T follicular helper cell (primary cell): Measurements from ENCODE around the gene MB.
A peak's percentile ranks its signal among the peaks of the same experiment; 100 is the strongest.
"Not testable (repeated sequence)": the region's sequence is repeated elsewhere in the genome, so short reads cannot be mapped to it uniquely, and the experiment has no call there.

Source experiments
- DNase-seq: peaks from one replicate; pipeline ENCODE4 v3.0.0-alpha.2; 2020; ENCODE audit warnings: low read depth
- total RNA-seq, 2 experiments: gene quantifications; one replicate each; lab custom pipeline; 2026; lab: John Stamatoyannopoulos, UW

MB gene
- 0 to 0.56 reads per million in 2 experiments for total RNA-seq

DNA sequence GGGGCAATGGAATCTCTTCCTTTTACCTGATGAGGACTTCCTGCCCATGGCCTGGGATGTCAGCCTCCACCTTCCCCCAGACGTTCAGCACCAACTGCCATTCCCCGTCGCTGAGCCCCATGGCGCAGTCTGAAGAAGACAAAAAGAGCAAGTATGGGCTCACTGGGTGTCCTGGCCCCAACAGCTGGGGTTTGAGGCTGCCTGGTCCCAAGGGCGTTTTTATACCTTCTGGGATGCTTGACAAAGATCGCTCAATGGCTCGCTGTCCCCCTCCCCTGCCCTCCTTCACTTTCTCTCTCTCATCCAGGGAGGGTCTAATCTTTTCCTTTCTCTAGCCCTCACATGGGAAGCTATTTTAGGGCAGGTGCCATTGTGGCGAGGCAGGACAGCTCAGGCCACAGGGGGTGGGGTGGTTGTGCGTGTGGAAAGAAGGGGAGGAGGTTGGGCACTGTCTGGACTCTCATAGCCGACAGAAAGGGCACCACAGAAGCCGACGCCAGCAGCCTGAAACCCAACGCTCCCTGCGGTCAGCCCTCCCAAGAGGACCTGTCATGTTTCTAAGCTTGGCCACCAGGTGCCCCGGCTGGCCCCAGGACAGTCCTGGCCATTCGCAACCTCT lies at the start of gene MB:
Gene MB (minus strand): TSS at position 193 of the 619 bp plus-strand sequence. CDS start 72 bp downstream, at position 121.
- no peak for DNase-seq

- DNase-seq, result not testable (repeated sequence)
Observed at GRCh38 chr22:35666699-35667098, 49.6 kb upstream of the MB start.

GRCh38 chr22:35664955-35665587 lies 47.9 kb upstream of the MB start:
- no peak for DNase-seq

- DNase-seq, result no peak
Observed at GRCh38 chr22:35663371-35663770, 46.2 kb upstream of the MB start.

- no peak for DNase-seq
Observed at GRCh38 chr22:35662914-35663313, 45.8 kb upstream of the MB start.

DNA sequence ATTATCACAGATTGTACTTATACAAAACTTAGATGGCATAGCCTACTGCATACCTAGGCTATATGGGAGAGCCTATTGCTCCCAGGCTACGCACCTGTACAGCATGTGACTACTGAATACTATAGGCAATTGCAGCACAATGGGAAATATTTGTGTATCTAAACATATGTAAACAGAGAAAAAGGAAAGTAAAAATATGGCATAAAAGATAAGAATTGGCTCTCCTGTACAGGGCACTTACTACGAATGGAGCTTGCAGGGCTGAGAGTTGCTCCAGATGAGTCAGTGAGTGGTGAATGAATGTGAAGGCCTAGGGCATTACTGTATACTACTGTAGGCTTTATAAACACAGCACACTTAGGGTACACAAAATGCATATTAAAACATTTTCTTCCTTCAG lies 44.3 kb upstream of the MB start:
- no peak for DNase-seq

DNA sequence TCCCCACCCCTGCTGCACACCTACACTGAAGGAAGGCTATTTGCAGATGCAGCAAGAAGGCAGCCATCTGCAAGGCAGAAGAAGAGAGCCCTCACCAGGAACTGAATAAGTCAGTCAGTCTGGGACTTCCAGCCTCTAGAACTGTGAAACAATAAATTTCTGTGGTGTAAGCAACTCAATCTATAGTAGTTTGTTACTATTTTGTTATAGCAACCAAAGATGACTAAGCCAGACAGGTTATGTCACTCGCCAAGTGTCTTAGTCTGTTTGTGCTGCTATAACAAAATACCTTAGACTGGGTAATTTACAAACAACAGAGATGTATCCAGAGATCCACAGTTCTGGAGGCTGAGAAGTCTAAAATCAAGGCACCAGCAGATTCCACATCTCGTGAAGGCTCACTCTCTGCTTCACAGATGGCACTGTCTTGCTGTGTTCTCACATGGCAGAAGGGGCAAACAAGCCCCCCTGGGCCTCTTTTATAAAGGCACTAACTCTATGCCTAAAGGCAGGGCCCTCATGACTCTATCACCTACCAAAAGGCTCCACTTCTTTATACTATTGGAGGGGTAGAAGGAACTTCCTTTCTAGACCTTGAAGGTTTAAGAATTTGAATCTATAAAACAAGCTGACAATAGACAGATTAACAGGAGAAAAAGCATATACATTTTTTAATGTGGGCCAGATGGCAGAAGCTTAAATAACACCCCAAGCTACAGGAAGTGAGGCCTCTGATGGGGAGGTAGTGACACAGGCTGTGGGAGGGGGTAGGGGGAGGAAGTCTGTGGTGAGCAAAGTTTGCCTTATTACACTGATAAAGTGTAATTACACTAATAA lies 43.4 kb upstream of the MB start:
- peak; percentile 66 for DNase-seq

DNA sequence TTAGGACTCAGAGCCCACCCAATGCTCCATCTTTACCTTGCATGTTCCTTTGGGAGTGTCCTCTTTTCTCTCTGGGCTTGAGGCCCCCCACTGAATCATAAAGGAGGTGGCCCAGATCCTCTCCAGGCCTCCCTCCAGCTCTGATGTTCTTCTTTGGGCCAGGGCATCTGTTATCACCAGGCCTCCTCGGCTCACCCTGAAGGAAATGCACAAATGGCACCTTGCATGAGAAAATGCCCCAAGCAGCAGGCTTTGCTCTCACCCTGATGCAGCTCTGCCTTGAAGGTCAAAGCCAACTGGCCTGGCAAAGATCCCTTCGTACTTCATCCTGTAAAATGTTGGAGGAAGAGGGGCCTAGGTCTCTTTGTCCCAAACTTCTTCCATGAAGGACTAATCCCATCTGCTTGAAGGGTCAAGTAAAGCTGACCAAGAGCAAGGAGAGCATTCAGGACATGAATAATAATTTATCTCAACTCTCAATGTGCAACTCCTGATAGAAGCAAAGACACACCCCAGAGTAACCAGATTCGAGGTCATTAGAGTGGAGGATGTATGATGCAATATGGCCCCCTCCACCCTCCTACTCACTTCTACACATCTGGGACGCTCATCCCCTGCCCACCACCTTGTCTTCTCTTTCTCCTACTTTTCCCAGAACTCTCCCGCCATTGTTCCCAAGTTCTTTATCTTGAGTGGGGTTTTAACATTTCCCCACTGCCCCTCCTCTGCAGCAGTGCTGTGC lies 40.6 kb upstream of the MB start:
- no peak for DNase-seq

GRCh38 chr22:35656284-35656752 lies 39.2 kb upstream of the MB start:
- no peak for DNase-seq

DNA sequence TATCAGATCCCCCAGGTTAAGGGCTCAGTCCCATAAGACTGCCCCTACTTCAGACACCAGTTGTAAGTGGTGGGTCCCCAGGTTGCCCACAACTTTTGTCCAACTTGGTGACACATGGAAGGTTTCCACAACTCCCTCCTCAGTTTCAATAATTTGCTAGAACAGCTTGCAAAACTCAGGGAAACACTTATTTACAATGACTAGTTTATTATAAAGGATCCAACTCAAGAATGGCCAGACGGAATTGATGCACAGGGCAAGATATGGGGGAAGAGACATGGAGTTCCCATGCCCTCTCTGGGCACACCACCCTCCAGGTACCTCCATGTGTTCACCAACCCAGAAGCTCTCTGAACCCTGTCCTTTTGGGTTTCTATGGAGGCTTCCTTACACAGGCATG lies 36.7 kb upstream of the MB start:
- DNase-seq, result no peak

DNA sequence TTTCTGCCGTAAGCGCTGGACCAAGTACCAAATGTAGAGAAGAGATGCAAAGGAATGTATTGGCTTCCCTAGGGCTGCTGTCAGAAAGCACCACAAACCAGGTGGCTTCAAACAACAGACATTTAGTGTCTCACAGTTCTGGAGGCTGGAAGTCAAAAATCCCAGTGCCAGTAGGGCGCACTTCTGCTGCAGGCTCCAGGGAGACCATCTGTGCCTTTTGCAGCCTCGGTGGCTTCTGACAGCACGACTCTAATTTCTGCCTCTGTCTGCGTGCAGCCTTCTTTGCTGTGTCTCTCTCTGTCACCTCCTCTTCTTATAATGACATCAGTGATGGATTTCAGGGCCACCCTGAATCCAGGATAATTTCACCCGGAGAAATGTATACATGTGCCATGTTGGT lies 34.0 kb upstream of the MB start:
- DNase-seq, result no peak

DNA sequence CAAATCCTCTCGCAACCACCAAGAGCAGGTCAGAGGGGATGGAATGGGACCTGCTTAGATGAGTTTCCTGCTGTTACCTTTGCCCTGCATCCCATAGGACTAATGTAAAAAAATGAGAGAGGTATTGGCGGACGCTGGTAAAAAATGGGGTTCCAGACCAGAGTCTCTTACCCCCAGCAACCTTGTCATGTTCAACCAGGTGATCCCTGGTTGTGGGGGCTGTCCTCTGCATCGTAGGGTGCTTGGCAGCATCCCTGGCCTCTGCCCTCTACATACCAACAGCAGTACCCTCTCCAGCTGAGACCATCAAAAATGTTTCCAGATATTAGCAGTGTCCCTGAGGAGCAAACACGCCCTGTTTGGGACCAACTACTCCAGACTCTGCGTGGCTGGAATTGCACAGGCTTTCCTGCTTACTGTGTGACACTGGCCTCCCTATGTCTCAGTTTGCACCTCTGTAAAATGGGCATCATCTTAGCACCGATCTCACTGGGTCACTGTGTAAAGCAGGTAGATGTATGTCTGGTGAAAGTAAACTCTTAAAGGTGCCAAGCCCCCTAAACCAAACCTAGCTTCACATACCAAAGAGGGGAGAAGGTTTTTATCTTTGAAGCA lies 32.6 kb upstream of the MB start:
- DNase-seq, result no peak

GRCh38 chr22:35649026-35649553 lies 32.0 kb upstream of the MB start:
- DNase-seq, result no peak

- peak; percentile 22 for DNase-seq
Observed at GRCh38 chr22:35648066-35649025, 31.2 kb upstream of the MB start, which contains the start of gene APOL6. APOL6 (plus strand) TSS chr22:35648446; CDS start chr22:35656426, 7,980 bp downstream.

DNA sequence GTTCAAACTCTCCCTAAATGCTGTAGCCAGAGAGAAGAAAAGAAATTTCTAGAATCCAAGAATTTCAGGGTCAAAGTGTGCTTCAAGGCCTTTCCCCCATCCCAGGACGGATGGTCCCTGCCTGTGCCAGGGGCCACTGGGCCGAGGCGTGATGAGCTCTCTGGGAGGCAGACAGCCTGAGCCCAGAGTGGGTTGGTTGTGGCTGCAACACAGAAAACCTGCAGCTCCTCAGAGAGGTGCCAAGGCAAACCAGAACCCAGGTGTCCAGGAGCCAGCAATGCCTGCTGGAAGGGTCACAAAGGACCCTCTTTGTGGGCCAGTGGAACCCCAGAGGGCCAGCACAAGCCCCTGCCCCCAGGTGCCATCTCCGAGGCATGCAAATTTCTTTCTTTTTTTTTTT lies 28.5 kb upstream of the MB start:
- DNase-seq, result no peak

DNA sequence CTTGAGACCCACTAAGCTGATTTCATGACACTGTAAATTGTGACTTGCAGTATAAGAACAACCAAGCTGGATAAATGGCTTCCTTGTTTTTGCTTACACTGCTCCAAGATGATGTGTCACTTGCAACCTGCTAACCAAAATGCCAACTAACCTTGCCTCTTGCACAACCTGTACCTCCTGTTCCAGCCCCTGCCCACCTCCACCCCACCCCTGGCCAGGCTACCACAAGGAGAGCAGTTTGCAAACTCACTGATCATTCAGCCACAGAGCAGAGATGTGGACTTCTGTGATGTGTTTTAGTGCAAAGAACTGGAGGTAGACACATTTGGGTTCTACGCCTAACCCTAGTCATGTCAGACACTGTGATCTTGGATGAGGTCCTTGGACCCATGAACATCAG lies 26.9 kb upstream of the MB start:
- no peak for DNase-seq

DNA sequence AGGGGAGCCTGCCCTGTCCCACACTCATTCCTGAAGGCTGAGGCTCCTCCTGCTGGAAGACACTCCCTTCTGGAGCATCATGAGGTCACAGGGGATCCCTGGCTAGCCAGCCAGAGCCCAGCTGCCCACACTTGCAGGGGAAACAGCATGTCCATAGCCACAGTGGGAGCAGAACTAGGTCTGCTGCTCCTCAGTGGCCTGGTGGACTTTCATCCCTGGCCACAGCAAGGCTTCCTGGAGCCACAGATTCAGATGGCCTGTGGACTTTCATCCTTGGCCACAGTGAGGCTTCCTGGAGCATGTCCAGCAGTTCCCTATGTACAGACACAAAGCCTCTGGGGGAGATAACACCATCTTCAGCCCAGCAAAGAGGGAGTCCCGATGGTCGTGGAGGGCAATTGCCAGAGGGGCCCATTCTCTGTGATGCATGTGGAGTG lies 25.2 kb upstream of the MB start:
- no peak for DNase-seq

GRCh38 chr22:35641494-35642120 lies 24.5 kb upstream of the MB start:
- DNase-seq, result no peak

DNA sequence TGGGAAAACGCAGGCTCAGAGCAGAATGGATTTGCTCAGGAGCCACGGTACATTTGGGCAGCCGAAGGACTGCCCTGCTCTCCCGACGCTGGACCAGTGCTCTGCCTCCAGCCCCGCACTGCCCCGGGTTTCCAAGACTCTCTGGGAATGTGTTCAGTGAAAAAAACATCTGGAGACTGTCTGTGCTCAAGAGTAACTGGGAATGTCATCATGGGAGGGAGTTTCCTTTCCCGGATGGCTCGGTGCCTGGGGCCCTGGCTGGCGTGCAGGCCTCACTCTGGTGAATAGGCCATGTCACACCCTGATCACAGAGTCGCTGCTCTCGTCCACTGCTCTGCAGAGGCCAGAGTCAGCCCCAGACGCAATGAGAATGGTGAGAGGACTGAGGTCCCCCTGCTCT lies 21.3 kb upstream of the MB start:
- no peak for DNase-seq

DNA sequence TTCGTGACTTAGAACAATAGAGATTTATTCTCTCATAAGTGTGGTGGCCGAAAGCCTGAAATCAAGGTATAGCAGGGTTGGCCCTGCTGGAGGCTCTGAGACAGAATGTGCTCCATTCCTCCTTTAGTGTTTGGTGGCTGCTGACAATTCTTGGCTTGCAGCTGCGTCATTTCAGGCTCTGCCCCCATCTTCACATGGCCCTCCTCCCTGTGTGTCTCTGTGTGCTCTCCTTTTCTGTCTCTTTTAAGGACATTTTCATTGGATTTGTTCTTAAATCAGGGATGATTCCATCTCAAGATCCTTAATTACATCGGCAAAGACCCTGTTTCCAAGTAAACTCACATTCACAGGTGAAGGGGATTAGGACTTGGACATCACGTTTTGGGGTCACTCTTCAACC lies 20.9 kb upstream of the MB start:
- no peak for DNase-seq
